ENCODE data around the gene ANKRD39.

ANKRD39 gene

GRCh38 chr2:96831679-96832078, 26.1 kb downstream of the ANKRD39 start:
- DNase-seq (ENCODE audit: low read depth in 2 of 2, low spot score in 1 of 2) = no peak

GRCh38 chr2:96830044-96830562, 27.7 kb downstream of the ANKRD39 start:
- no peak for DNase-seq (ENCODE audit: low read depth in 2 of 2, low spot score in 1 of 2)

DNA sequence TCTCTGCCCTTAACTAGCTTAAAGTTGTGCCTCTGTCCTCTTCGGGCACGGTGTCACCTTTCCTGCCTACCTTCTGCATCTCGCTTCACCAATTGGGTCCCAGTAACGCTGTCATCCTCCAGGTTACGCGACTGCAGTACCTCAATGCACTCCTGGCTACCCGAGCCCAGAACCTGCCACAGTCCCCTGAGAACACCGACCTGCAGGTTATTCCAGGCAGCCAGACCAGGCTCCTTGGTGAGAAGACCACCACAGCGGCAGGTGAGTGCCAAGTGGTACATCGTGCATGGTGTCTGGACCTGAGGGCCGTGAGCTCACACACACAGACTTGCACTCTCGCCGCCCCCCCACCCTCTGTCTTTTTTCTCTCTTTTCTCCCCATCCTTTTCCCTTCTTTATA, 28.9 kb downstream of the ANKRD39 start:
- no peak for DNase-seq (ENCODE audit: low read depth in 2 of 2, low spot score in 1 of 2)

GRCh38 chr2:96828436-96828835, 29.4 kb downstream of the ANKRD39 start:
- DNase-seq (ENCODE audit: low read depth in 2 of 2, low spot score in 1 of 2) = no peak

- DNase-seq (ENCODE audit: low read depth in 2 of 2, low spot score in 1 of 2) = no peak
These were observed 31.1 kb downstream of the ANKRD39 start for GRCh38 chr2:96826546-96827278.

DNA sequence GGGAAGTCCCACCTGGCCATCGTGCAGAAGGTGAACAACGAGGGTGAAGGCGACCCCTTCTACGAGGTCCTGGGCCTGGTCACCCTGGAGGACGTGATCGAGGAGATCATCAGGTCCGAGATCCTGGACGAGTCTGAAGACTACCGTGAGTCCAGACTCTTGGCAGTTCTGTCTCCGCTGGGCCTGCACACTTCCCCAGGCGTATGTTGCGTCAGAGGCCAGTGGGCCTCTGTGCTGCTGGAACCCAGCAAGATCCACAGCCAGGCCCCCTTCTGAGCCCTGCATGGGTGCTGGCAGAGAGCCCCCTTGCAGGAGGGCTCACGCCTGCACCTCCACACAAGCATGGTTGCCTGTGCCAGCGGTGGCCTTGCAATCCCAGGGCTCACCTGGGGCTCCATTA, 32.8 kb downstream of the ANKRD39 start:
- no peak for DNase-seq (ENCODE audit: low read depth in 2 of 2, low spot score in 1 of 2)

DNA sequence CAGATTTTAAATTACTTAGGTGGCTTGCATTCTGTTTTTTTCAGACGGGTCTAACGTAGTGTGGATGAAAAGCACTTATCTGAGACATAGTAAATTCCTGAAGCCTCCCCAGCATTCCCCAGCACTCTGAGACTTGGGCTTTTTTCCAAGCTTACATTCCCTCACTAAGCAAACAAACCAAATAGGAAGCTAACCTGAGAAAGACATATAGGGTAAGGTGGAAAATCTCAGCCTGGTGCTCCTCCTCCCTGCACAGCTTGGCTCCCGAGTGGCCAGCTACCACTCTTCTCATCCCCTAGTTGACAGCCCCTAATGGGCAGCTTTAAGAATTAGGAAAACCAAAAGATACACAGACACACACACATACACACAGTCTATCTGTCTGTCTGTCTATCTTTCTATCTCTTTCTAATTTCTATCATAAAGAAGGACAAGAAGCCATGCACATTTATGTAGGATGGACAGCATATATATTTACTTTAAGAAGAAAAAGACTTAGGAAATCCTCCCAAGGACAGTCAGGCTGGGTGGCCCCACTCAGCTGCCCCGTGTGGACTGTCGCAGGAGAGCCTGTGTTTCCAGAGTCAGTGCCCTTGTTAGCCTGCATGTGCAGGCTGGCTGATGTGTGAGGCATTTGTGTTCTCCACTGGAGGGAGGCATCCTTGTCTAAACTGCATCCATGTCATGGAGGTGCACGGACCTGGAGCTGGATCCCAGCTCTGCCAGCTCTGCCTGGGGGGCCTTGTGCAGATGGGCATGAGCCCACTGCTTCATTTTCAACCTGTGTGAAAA, 33.5 kb downstream of the ANKRD39 start:
- no peak for DNase-seq (ENCODE audit: low read depth in 2 of 2, low spot score in 1 of 2)

GRCh38 chr2:96823198-96823597, 34.6 kb downstream of the ANKRD39 start:
- no peak for DNase-seq (ENCODE audit: low read depth in 2 of 2, low spot score in 1 of 2)

DNA sequence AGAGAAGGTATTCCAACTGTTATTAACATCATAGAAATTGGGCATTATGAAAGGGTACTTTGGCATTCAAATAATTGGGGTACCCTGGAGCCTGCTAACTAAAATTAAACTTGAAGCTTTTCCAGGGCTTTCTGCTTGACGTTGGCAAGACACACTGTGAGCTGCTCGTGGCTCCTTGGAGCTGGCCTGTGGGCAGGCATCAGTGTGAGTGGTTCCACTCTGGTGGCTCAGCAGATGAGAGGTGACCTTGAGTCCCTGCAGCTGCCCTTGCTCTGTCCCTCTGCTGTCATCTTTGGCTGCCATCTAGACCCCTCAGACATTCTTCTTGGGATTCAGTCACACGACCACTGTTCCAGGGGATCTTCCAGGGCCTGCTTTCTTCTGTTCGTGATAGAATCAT, 35.0 kb downstream of the ANKRD39 start:
- DNase-seq (ENCODE audit: low read depth in 2 of 2, low spot score in 1 of 2) = no peak

DNA sequence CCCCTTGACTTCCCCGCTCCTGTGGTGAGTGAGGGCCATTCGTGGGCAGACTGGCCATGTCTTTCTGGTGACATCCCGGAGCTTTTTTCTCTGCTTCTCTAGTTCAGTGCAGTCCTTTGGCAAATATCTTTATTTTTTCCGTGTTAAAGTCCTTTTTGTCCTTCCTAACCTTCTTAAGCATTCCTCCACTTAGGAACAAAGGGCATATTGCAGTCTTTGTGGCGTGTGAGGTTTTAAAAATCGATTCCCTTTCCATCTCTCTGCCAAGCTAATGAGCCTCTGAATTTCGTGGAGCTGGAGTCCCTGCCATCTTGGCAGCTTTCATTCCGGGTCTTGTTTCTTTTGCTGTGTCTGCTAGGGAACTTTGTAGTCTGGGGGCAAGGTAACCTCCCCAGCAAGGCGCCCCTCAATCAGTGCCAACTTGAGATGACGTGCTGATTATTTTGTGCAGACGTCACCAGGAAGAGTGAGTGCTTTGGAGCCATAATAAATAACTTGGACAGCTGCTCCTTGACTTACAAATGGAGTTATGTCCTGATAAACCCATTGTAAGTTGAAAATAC, 36.6 kb downstream of the ANKRD39 start:
- DNase-seq (ENCODE audit: low read depth in 2 of 2, low spot score in 1 of 2) = no peak

- no peak for DNase-seq (ENCODE audit: low read depth in 2 of 2, low spot score in 1 of 2)
These were observed 37.8 kb downstream of the ANKRD39 start for GRCh38 chr2:96819876-96820511.

DNA sequence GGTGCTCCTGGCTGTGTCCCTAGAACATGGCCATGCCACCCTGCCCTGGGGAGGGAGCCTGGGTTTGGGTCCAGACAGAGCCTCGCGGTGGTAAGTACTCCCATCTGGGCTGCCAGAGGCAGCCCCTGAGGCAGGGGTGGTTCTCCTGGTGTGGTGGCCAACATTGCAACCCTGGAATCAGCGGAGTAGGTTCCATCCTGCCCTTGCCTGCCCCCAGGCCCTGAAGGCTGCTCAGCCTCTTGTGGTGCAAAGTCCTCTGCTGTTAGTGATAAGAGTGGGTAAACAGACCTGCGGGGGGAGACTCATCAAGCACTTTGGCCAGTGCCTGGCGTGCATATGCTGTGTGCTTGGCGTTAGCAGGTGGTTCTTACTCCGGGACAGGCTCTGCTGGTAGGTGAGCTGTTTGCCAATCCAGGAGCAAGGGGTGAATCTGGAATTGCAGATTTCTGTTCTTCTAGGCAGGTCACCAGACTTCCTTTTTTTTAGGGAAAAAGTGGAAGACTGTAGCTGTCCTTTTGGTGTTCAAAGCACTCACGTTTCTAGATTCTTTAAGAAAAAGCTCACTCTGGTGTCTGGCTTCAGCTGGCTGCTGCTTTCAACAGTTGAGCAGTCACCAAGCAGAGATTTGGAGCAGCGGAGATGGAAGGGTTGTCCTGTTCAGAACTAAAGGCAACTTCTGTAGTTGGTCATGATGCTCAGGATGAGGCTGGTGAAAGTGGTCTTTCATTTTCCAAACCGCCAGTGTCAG, 38.5 kb downstream of the ANKRD39 start:
- DNase-seq (ENCODE audit: low read depth in 2 of 2, low spot score in 1 of 2) = no peak

- no peak for DNase-seq (ENCODE audit: low read depth in 2 of 2, low spot score in 1 of 2)
These were observed 39.9 kb downstream of the ANKRD39 start for GRCh38 chr2:96817882-96818281.

GRCh38 chr2:96816836-96817702, 40.7 kb downstream of the ANKRD39 start:
- no peak for DNase-seq (ENCODE audit: low read depth in 2 of 2, low spot score in 1 of 2)

GRCh38 chr2:96816127-96816835, 41.5 kb downstream of the ANKRD39 start, which contains the start of gene CNNM3:
CNNM3 (plus strand) TSS chr2:96816268; CDS start chr2:96816278, 10 bp downstream.
- DNase-seq (ENCODE audit: low read depth in 2 of 2, low spot score in 1 of 2) = peak; percentile 89 to 94

GRCh38 chr2:96815326-96816126, 42.3 kb downstream of the ANKRD39 start:
- DNase-seq (ENCODE audit: low read depth in 2 of 2, low spot score in 1 of 2) = no peak

DNA sequence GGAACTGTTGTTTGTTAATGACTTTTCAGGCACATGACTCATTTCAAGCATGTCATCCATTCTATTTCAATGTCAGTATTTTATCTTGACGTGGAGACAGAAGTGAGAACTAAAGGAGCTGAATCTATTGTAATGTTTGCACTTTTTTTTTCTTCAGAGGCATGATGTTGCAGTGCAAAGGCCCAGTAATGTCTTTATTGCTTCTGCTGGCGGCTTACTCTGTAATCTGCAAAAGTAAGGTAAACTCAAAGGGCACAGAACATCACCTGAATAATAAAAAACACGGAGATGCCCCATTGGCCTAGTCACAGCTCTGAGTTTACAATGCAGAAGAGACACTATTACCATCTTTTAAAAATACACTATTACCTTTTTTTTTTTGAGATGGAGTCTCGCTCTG, 44.2 kb downstream of the ANKRD39 start:
- DNase-seq (ENCODE audit: low read depth in 2 of 2, low spot score in 1 of 2) = no peak

GRCh38 chr2:96811917-96812316, 45.9 kb downstream of the ANKRD39 start:
- DNase-seq (ENCODE audit: low read depth in 2 of 2, low spot score in 1 of 2) = no peak

Data from stimulated activated CD8-positive, alpha-beta memory T cell treated with anti-CD3 and anti-CD28 coated beads, Interleukin-4, amount 100 ng/mL, for 4 hours (primary cell).